ENCODE measurements around the gene COL6A1.
"Not testable (repeated sequence)": the region's sequence is repeated elsewhere in the genome, so short reads cannot be mapped to it uniquely, and the experiment has no call there.

The COL6A1 gene

DNA sequence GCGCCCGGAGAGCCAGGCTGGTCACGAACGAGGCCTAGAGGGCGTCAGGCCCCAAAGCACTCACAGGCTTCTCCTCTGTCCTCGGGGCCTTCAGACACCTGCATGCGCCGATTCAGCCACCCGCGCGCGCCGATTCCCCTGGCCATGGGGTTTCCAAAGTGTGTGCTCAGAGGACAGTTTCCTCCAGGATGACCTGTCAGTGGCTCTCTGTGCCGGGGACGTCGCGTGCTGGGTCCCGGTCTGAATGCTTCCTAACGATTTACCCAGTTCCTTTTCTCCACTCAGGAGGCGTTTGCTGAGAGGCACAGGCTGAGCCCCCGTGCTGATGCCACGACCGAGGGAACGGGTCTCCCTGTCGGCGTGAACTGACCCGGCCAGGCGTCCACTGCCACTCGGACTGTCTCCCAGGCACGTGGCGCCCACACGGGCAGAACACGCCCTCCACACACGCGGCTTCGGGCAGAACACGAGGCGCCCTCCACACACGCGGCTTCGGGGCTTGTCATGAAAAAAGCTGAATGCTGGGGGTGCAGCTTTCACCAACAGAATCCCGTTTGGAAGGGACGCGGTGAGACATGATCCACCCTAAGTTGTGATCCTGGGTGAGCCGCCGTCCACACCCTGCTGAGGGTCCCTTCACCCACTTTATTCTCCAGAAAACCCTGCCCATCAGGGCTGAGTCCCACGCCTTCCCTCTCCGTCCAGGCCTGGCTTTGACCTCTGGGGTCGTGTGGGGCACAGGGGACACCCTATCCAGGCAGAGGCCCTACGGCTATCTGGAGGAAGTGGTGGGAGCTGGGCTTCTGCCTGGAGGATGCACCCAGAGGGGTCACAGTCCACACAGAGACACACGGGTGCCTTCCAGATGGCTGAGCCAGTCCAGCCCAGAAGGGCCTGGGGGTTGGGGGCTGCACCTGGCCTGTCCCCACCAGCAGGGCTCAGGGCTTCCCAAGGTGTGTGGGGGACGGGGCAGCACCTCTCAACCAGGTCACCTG, 56.1 kb downstream of the COL6A1 start:
- Histone ChIP-seq H3K27me3 (ENCODE audit: control insufficient read depth, insufficient read depth, low read length) (no peaks in the 10 kb centered on the region), H3K4me1 (ENCODE audit: control insufficient read depth, insufficient read depth, low read length) (no peaks in the 10 kb centered on the region), H3K36me3 (ENCODE audit: control insufficient read depth, insufficient read depth, low read length) (no peaks in the 10 kb centered on the region), H3K4me3 (ENCODE audit: low read depth, low read length) (no peak overlapping the region), H3K9me3 (ENCODE audit: control insufficient read depth, insufficient read depth, low read length) (no peaks in the 10 kb centered on the region), H3K9ac (ENCODE audit: low read depth, low read length) (no peak overlapping the region)

DNA sequence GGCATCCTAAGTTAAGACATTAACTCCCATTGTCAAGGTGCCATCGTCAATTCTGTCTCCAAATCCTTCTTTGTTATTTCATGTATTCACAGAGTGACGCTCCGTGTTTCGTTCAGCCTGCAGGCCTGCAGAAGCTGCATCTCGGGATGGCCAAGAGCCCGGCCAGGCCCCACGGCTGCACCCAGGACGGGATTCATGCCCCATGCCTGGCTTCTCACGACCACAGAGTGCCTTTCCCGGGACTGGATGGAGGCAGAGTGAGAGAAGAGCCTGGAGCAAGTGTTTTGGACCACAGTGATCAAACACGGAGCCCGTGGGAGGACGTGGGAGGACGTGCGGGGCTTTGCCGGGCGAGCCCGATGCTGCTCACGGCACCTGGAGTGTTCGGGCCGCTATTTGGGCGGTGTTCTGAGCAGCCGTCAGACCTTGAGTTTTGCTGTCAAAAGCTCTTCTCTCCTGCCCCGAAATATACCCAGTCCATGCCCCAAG, 56.8 kb downstream of the COL6A1 start:
- Histone ChIP-seq H3K27me3 (ENCODE audit: control insufficient read depth, insufficient read depth, low read length) (no peaks in the 10 kb centered on the region), H3K4me3 (ENCODE audit: low read depth, low read length) (no peak overlapping the region), H3K9ac (ENCODE audit: low read depth, low read length) (no peak overlapping the region), H3K9me3 (ENCODE audit: control insufficient read depth, insufficient read depth, low read length) (no peaks in the 10 kb centered on the region), H3K4me1 (ENCODE audit: control insufficient read depth, insufficient read depth, low read length) (no peaks in the 10 kb centered on the region), H3K36me3 (ENCODE audit: control insufficient read depth, insufficient read depth, low read length) (no peaks in the 10 kb centered on the region)

DNA sequence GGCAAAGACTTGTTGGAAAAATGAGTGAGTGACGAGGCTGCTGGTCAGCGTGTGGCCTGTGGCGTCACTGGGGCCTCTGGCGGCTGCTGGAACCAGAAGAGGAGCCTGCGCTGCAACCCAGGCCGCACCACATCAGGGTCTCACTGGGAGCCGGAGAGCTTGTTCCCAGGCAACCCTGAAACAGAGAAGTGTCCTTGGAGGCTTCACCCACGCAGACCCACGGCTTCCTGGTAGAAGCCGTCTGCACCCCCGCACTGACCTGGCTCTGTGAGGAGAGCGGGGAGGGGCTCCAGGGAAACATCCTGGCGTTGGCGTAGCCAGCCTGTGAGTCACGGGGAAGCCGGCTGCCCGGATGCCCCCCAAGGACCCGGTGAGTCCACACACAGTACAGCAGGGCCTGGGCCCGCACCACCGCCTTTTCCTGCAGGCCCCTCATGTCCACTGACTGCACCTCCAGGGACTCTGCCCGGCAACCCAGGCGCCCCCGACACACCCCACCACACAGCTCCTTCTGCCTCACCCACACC, 57.4 kb downstream of the COL6A1 start:
- H3K4me1 ChIP-seq (ENCODE audit: control insufficient read depth, insufficient read depth, low read length), result no peaks in the 10 kb centered on the region
- no peak overlapping the region for H3K4me3 ChIP-seq (ENCODE audit: low read depth, low read length)
- H3K9ac ChIP-seq (ENCODE audit: low read depth, low read length), result no peak overlapping the region
- H3K36me3 ChIP-seq (ENCODE audit: control insufficient read depth, insufficient read depth, low read length), result no peaks in the 10 kb centered on the region
- no peaks in the 10 kb centered on the region for H3K27me3 ChIP-seq (ENCODE audit: control insufficient read depth, insufficient read depth, low read length)
- H3K9me3 ChIP-seq (ENCODE audit: control insufficient read depth, insufficient read depth, low read length), result no peaks in the 10 kb centered on the region

DNA sequence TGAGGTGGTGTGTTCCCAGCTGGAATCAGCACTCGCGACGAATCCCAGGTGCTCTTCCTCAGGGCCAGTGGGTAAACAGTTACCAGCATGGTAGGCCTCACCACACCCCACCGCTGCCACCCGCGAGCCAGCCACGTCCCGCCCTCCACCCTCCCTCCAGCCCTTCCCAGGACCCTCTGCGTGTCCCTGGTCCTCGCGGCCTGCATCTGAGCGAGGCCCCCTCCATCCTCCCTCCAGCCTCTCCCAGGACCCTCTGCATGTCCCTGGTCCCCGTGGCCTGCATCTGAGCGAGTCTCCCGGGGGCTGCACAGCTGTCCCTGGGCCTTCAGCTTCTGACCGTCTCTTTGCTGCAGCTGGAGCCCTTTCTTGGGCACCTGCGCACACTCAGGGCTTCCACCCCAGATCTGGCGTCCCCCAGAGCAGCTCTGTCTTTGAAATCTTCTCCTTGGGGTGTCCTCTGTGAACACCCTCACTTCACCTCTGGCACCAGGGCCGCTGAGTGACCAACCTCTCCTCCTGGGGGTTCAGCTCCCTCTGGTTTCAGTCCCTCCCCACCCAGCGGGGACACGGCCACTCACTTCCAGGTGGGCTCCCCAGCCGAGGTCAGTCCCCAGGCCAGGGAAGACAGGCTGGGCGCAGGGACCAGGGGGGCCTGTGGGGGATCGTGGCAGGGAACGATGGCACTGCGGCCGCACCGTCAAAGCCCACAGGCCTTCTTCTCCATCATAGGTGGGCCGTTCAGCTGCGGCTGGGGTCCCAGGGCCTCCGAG, 58.5 kb downstream of the COL6A1 start:
- H3K4me3 ChIP-seq (ENCODE audit: low read depth, low read length), result no peak overlapping the region
- no peak overlapping the region for H3K9ac ChIP-seq (ENCODE audit: low read depth, low read length)
- H3K4me1 ChIP-seq (ENCODE audit: control insufficient read depth, insufficient read depth, low read length), result no peaks in the 10 kb centered on the region
- H3K36me3 ChIP-seq (ENCODE audit: control insufficient read depth, insufficient read depth, low read length), result no peaks in the 10 kb centered on the region
- H3K9me3 ChIP-seq (ENCODE audit: control insufficient read depth, insufficient read depth, low read length), result no peaks in the 10 kb centered on the region
- no peaks in the 10 kb centered on the region for H3K27me3 ChIP-seq (ENCODE audit: control insufficient read depth, insufficient read depth, low read length)

DNA sequence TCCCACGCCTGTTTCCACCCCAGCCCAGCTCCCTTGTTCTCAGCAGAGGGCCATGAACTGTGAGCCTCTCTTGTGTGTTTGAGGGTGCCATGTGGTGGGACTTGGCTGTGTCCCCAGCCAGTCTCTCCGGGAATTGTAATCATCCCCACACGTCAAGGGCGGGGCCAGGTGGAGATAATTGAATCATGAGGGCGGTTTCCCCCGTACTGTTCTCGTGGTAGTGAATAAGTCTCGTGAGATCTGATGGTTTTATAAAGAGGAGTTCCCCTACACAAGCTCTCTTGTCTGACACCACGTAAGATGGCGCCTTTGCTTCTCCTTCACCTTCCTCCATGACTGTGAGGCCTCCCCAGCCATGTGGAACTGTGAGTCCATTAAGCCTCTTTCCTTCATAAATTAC, 59.1 kb downstream of the COL6A1 start:
- H3K4me3 ChIP-seq (ENCODE audit: low read depth, low read length), result no peak overlapping the region
- no peaks in the 10 kb centered on the region for H3K27me3 ChIP-seq (ENCODE audit: control insufficient read depth, insufficient read depth, low read length)
- no peaks in the 10 kb centered on the region for H3K36me3 ChIP-seq (ENCODE audit: control insufficient read depth, insufficient read depth, low read length)
- no peaks in the 10 kb centered on the region for H3K9me3 ChIP-seq (ENCODE audit: control insufficient read depth, insufficient read depth, low read length)
- H3K9ac ChIP-seq (ENCODE audit: low read depth, low read length), result no peak overlapping the region
- H3K4me1 ChIP-seq (ENCODE audit: control insufficient read depth, insufficient read depth, low read length), result no peaks in the 10 kb centered on the region

DNA sequence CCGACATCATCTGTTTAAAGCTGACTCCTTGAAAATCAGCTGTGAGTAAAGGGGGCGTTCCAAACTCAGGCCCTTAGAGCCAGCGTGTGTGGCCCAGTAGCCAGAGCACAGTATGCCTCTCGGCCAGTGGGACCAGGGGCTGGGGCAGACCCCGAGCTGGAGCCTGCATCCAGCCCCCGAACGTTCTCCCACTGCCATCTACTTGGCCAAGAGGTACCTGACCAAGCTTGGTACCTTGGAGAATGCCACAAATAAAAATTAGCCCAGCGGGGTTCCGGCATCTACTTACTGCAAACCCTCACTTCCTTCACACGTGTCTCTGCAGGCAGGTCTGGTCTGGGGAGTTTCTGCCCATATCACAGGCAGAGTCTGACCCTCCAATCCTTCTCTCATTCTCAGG, 59.6 kb downstream of the COL6A1 start:
- H3K9me3 ChIP-seq (ENCODE audit: control insufficient read depth, insufficient read depth, low read length), result no peaks in the 10 kb centered on the region
- H3K27me3 ChIP-seq (ENCODE audit: control insufficient read depth, insufficient read depth, low read length), result no peaks in the 10 kb centered on the region
- H3K4me3 ChIP-seq (ENCODE audit: low read depth, low read length), result no peak overlapping the region
- no peak overlapping the region for H3K9ac ChIP-seq (ENCODE audit: low read depth, low read length)
- H3K4me1 ChIP-seq (ENCODE audit: control insufficient read depth, insufficient read depth, low read length), result no peaks in the 10 kb centered on the region
- no peaks in the 10 kb centered on the region for H3K36me3 ChIP-seq (ENCODE audit: control insufficient read depth, insufficient read depth, low read length)

DNA sequence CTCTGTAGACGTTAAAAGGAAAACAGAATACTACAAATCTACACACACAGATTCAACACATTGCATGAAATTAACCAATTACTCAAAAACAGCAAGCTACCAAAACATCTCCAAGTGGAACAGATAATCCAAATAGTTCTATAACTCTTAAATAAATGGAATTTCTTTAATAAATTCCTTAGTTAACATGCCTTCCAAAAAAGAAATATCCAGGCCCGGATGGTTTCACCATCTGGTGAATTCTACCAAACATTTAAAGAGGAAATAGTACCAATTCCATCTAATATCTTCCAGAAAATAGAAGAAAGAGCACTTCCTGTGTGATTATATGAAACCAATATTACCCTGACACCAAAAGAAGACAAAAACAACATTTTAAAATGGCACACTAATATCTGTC, 63.6 kb downstream of the COL6A1 start:
- Histone ChIP-seq H3K4me1 (ENCODE audit: control insufficient read depth, insufficient read depth, low read length) (no peaks in the 10 kb centered on the region), H3K36me3 (ENCODE audit: control insufficient read depth, insufficient read depth, low read length) (no peaks in the 10 kb centered on the region)

DNA sequence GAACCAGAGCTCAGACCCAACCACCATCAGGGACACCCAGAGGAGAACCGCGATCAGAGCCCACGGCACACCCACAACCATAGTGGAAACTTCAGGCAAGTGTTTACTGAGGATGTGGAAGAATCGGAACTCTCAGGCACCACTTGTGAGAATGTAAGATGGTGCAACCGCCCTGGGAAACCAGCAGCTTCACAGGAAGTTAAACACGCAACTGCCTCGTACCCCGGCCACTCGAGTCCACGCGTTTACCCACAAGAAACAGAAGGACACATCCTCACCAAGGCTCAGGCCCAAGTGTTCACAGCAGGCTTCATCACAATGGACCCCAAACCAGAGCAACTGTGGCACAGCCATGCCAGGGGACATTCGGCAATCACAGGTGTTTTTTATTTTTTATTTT, 64.9 kb downstream of the COL6A1 start:
- Histone ChIP-seq H3K9ac (ENCODE audit: low read depth, low read length) (no peak overlapping the region), H3K36me3 (ENCODE audit: control insufficient read depth, insufficient read depth, low read length) (no peaks in the 10 kb centered on the region), H3K4me1 (ENCODE audit: control insufficient read depth, insufficient read depth, low read length) (no peaks in the 10 kb centered on the region), H3K4me3 (ENCODE audit: low read depth, low read length) (no peak overlapping the region), H3K27me3 (ENCODE audit: control insufficient read depth, insufficient read depth, low read length) (no peaks in the 10 kb centered on the region), H3K9me3 (ENCODE audit: control insufficient read depth, insufficient read depth, low read length) (no peaks in the 10 kb centered on the region)

More for the DNA sequence above, 63.6 kb downstream of the COL6A1 start:
- H3K9ac ChIP-seq (ENCODE audit: low read depth, low read length), result no peak overlapping the region
- no peaks in the 10 kb centered on the region for H3K27me3 ChIP-seq (ENCODE audit: control insufficient read depth, insufficient read depth, low read length)
- H3K4me3 ChIP-seq (ENCODE audit: low read depth, low read length), result no peak overlapping the region
- no peaks in the 10 kb centered on the region for H3K9me3 ChIP-seq (ENCODE audit: control insufficient read depth, insufficient read depth, low read length)

DNA sequence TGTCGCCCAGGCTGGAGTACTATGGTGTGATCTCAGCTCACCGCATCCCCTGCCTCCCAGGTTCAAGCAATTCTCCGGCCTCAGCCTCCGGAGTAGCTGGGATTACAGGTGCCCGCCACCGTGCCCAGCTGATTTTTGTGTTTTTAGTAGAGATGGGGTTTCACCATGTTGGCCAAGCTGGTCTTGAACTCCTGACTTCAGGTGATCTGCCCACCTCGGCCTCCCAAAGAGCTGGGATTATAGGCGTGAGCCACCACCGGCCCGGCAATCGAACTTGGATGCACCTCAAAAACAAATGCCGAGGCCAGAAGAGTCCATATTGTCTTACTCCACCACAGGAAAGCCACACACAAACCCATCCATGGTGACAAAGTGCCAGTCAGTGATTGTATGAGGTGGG, 65.3 kb downstream of the COL6A1 start:
- H3K4me3 ChIP-seq (ENCODE audit: low read depth, low read length); H3K4me1 ChIP-seq (ENCODE audit: control insufficient read depth, insufficient read depth, low read length); H3K9me3 ChIP-seq (ENCODE audit: control insufficient read depth, insufficient read depth, low read length); H3K9ac ChIP-seq (ENCODE audit: low read depth, low read length); H3K36me3 ChIP-seq (ENCODE audit: control insufficient read depth, insufficient read depth, low read length); H3K27me3 ChIP-seq (ENCODE audit: control insufficient read depth, insufficient read depth, low read length): not testable (repeated sequence)

DNA sequence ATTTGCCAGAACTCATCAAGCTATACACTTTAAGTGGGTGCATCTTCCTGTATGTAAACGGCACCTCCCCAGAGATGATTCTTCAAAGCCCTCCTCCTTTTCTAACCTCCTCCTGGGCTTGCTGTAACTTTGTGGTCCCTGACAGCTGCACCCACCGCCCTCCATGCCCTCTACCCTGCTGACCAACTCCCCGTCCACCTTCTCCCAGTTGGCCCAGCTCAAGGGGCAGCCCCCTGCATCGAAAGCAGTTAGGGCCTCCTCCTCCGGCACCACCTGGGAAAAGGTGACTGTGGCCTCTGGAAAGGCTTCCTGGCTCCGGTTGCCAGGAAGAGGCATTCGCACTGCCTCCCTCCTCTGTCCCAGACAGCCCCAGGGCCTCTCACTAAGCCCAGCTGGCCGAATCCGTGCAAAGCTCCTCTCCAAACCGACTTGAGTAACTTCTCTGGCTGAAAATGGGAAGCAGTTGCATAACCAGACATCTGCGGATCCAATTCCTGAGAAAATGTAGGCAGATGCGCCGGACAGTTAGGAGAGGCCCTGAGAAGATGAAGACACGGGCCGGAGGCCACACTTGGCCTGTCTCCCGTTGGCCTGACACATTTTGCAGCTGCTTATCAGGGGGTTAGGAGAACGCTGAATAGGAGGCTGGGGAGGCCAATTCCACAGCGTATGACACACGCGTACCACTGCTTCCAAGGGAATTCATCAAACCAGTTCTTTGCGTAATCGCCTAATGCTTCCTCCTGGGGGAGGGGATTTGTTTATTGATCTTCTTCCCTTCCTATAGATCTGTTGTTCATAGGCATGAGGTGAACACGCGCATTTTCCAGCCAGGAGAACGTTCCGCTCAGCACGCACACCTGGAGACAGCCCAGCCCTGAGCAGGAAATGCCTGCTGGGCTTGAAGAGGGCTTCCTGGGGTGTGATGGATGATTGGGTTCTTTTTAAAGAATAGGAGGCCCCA, 67.6 kb downstream of the COL6A1 start:
- Histone ChIP-seq H3K36me3 (ENCODE audit: control insufficient read depth, insufficient read depth, low read length) (no peaks in the 10 kb centered on the region), H3K9me3 (ENCODE audit: control insufficient read depth, insufficient read depth, low read length) (no peaks in the 10 kb centered on the region), H3K9ac (ENCODE audit: low read depth, low read length) (no peak overlapping the region), H3K4me1 (ENCODE audit: control insufficient read depth, insufficient read depth, low read length) (no peaks in the 10 kb centered on the region), H3K27me3 (ENCODE audit: control insufficient read depth, insufficient read depth, low read length) (no peaks in the 10 kb centered on the region), H3K4me3 (ENCODE audit: low read depth, low read length) (no peak overlapping the region)

Measured in iPS-15b (cell line).